Measurements from ENCODE around the gene A2ML1.
A peak's percentile ranks its signal among the peaks of the same experiment; 100 is the strongest.
"Not testable (repeated sequence)": the region's sequence is repeated elsewhere in the genome, so short reads cannot be mapped to it uniquely, and the experiment has no call there.

DNA sequence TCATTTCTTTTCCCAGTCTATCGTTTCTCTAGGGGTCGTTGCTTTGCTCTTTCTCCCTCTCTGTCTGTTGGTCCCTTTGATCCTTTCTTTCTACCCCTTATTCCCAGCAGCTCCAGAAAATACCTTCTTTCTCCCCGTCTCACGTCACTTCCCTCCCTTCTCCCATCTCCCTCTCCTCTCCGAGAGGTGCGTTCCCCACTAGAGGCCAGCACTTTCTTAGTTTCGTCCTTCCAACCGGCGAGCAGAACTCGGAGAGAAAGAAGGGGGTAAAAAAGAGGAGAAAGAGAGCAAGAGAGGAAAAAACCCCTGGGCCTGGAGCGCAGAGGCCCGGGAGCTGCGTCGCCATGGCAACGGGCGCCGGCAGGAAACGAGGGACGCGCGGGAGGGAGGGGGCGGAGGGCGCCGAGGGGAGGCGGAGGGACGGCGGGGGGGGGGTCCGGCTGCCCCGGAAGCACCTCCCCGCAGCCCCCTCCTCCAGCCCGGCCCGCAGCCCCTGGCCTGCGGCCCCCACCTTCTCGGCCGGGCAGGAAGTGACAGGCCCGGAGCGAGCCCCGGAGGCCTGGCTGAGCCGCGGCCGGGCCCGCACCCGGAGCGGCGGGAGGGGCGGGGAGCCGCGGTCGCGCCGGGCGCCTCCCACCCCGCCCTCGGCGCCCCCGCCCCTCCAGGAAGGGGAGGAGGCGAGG, 91.8 kb downstream of the A2ML1 start, which contains the start of gene PHC1:
- peak; percentile 28 for TF ChIP-seq CTCF (IDR thresholded peaks at IDR 0.05; ENCODE audit: insufficient read depth, low read depth, low read length)
- not testable (repeated sequence) for TF ChIP-seq EZH2 (IDR thresholded peaks at IDR 0.05; ENCODE audit: insufficient read depth, low read length)

Data from astrocyte (in vitro differentiated cells and primary cell).